ENCODE measurements around the gene NUP35.
"Not testable (repeated sequence)": the region's sequence is repeated elsewhere in the genome, so short reads cannot be mapped to it uniquely, and the experiment has no call there.

Gene NUP35

GRCh38 chr2:183126635-183127034 lies 2.4 kb downstream of the NUP35 start:
- DNase-seq (ENCODE audit: low read depth) = no peak
- TF ChIP-seq CTCF (IDR thresholded peaks at IDR 0.05; ENCODE audit: control insufficient read depth, insufficient read depth, low read depth, low read length, missing control alignments) = no peak
- no peak overlapping the region for H3K4me3 ChIP-seq (ENCODE audit: control insufficient read depth, low read depth, low read length)

- no peak for TF ChIP-seq CTCF (IDR thresholded peaks at IDR 0.05; ENCODE audit: control insufficient read depth, insufficient read depth, low read depth, low read length, missing control alignments)
- no peak overlapping the region for H3K4me3 ChIP-seq (ENCODE audit: control insufficient read depth, low read depth, low read length)
- no peak for DNase-seq (ENCODE audit: low read depth)
These were observed 9.8 kb downstream of the NUP35 start for GRCh38 chr2:183134016-183134415.

- no peak for TF ChIP-seq CTCF (IDR thresholded peaks at IDR 0.05; ENCODE audit: control insufficient read depth, insufficient read depth, low read depth, low read length, missing control alignments)
- DNase-seq (ENCODE audit: low read depth) = no peak
- H3K4me3 ChIP-seq (ENCODE audit: control insufficient read depth, low read depth, low read length) = no peak overlapping the region
These were observed 24.7 kb downstream of the NUP35 start for GRCh38 chr2:183148955-183149354.

GRCh38 chr2:183149489-183149888 lies 25.2 kb downstream of the NUP35 start:
- TF ChIP-seq CTCF (IDR thresholded peaks at IDR 0.05; ENCODE audit: control insufficient read depth, insufficient read depth, low read depth, low read length, missing control alignments) = no peak
- DNase-seq (ENCODE audit: low read depth) = no peak
- H3K4me3 ChIP-seq (ENCODE audit: control insufficient read depth, low read depth, low read length) = no peak overlapping the region

GRCh38 chr2:183152280-183152679 lies 28.0 kb downstream of the NUP35 start:
- not testable (repeated sequence) for DNase-seq (ENCODE audit: low read depth); H3K4me3 ChIP-seq (ENCODE audit: control insufficient read depth, low read depth, low read length)

GRCh38 chr2:183153967-183154366 lies 29.7 kb downstream of the NUP35 start:
- TF ChIP-seq CTCF (IDR thresholded peaks at IDR 0.05; ENCODE audit: control insufficient read depth, insufficient read depth, low read depth, low read length, missing control alignments) = no peak

GRCh38 chr2:183154772-183155171 lies 30.5 kb downstream of the NUP35 start:
- DNase-seq (ENCODE audit: low read depth); H3K4me3 ChIP-seq (ENCODE audit: control insufficient read depth, low read depth, low read length): not testable (repeated sequence)

More at GRCh38 chr2:183153967-183154366, 29.7 kb downstream of the NUP35 start:
- H3K4me3 ChIP-seq (ENCODE audit: control insufficient read depth, low read depth, low read length) = no peak overlapping the region
- DNase-seq (ENCODE audit: low read depth) = no peak

- H3K4me3 ChIP-seq (ENCODE audit: control insufficient read depth, low read depth, low read length) = no peak overlapping the region
- TF ChIP-seq CTCF (IDR thresholded peaks at IDR 0.05; ENCODE audit: control insufficient read depth, insufficient read depth, low read depth, low read length, missing control alignments) = no peak
- no peak for DNase-seq (ENCODE audit: low read depth)
These were observed 32.9 kb downstream of the NUP35 start for GRCh38 chr2:183157131-183157530.

All from AG09309 (cell line).